KMS-11 (cell line): Measurements from ENCODE around the gene KLF3.

ENCODE experiments used
- H2AFZ ChIP-seq: fragments of 200-600 bp; sonication (generic); 2 replicates; pipeline ENCODE4 v1.6.1; 2016; ENCODE audit warnings: antibody characterized with exemption, mixed run types, low read depth
- H3K27ac ChIP-seq: fragments of 200-600 bp; sonication (generic); 2 replicates; pipeline ENCODE4 v1.6.1; 2016; ENCODE audit warnings: mild to moderate bottlenecking, mixed run types
- H3K27me3 ChIP-seq: fragments of 200-600 bp; sonication (generic); 2 replicates; pipeline ENCODE4 v1.6.1; 2017; ENCODE audit warnings: mild to moderate bottlenecking, low read depth, mixed run types, moderate library complexity; ENCODE audit not compliant: insufficient read depth
- H3K36me3 ChIP-seq: fragments of 200-600 bp; sonication (generic); 2 replicates; pipeline ENCODE4 v1.6.1; 2017; ENCODE audit warnings: mild to moderate bottlenecking, mixed run types; ENCODE audit not compliant: insufficient read depth
- H3K4me1 ChIP-seq: fragments of 200-600 bp; sonication (generic); 2 replicates; pipeline ENCODE4 v1.6.1; 2016; ENCODE audit warnings: mild to moderate bottlenecking, low read depth, mixed run types; ENCODE audit not compliant: poor library complexity, severe bottlenecking
- H3K4me2 ChIP-seq: fragments of 200-600 bp; sonication (generic); 2 replicates; pipeline ENCODE4 v1.7.0; 2016; ENCODE audit warnings: mild to moderate bottlenecking, mixed run types
- H3K4me3 ChIP-seq: fragments of 200-600 bp; sonication (generic); IDR thresholded peaks from 2 replicates; pipeline ENCODE4 v1.6.1; 2017; ENCODE audit warnings: low read depth, low read length, mixed read lengths; ENCODE audit not compliant: insufficient read depth
- H3K79me2 ChIP-seq: fragments of 200-600 bp; sonication (generic); 2 replicates; pipeline ENCODE4 v1.6.1; 2016; ENCODE audit warnings: low read depth, mixed run types; ENCODE audit not compliant: insufficient read depth
- H3K9ac ChIP-seq: fragments of 200-600 bp; sonication (generic); 2 replicates; pipeline ENCODE4 v1.6.1; 2016; ENCODE audit warnings: mild to moderate bottlenecking, mixed run types
- H4K20me1 ChIP-seq: fragments of 200-600 bp; sonication (generic); 2 replicates; pipeline ENCODE4 v1.6.1; 2016; ENCODE audit warnings: mild to moderate bottlenecking, mixed run types; ENCODE audit not compliant: insufficient read depth
- TF ChIP-seq, protein P1 (sequence below): fragments of 200-600 bp; sonication (generic); conservative IDR thresholded peaks from 2 replicates; pipeline ENCODE4 v1.6.1; 2017; ENCODE audit warnings: low read depth, mild to moderate bottlenecking, antibody characterized with exemption, low read length, moderate library complexity, mixed read lengths

KLF3 gene

GRCh38 chr4:38662522-38663089 lies 1.4 kb upstream of the KLF3 start:
- Histone ChIP-seq H3K27me3 (no peaks in the 10 kb centered on the region), H3K27ac (no peak overlapping the region; the same call in 1 of the 2 replicates), H2AFZ (peak overlapping the region; percentile 52; the same call in 1 of the 2 replicates), H3K4me1 (peaks cover 26% of the 10 kb centered on the region), H3K36me3 (no peaks in the 10 kb centered on the region), H3K4me2 (peak overlapping the region; percentile 46), H3K79me2 (0 out of 2 replicates have a peak, but pooled peaks cover 2% of the 10 kb centered on the region), H3K9ac (peak overlapping the region; percentile 61; the same call in 1 of the 2 replicates), H3K4me3 (no peak overlapping the region), H4K20me1 (no peaks in the 10 kb centered on the region)
- TF ChIP-seq, protein P1, sequence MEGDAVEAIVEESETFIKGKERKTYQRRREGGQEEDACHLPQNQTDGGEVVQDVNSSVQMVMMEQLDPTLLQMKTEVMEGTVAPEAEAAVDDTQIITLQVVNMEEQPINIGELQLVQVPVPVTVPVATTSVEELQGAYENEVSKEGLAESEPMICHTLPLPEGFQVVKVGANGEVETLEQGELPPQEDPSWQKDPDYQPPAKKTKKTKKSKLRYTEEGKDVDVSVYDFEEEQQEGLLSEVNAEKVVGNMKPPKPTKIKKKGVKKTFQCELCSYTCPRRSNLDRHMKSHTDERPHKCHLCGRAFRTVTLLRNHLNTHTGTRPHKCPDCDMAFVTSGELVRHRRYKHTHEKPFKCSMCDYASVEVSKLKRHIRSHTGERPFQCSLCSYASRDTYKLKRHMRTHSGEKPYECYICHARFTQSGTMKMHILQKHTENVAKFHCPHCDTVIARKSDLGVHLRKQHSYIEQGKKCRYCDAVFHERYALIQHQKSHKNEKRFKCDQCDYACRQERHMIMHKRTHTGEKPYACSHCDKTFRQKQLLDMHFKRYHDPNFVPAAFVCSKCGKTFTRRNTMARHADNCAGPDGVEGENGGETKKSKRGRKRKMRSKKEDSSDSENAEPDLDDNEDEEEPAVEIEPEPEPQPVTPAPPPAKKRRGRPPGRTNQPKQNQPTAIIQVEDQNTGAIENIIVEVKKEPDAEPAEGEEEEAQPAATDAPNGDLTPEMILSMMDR, result no peak

DNA sequence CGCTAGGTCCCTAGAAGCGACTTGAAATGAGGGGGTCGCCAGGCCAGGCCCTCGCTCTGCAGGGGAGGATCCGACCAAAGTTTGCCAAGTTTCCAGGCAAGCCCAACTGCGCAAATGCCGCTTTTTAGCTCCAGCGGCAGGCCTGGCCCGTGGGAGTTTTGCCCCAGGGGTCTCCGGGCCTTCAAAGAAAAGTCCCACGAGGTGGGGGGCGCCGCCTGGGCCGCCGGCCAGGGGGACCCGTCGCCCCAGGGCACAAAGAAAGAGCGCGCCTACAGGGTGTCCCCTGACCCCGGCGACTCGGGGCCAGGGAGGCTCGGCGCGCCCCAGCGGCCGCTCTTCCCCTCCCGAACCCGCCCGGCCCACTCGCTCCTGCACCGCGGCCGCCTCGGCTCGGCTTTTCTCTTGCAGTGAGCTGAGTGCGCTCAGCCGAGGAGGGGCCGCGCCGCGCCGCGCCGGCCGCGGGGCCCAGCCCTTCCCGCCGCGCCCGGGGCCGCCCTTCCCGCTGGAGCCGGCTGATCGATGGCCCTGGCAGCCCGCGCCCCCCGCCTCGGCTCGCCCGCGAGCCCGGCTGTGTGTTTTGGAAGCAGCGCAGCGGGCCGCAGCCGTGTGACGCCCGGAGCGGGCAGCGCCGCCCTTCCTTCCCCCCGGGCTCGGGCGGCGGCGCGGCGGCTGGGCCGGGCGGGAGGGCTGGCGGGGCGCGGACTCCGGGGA lies 754 bp upstream of the KLF3 start:
- H3K4me2 ChIP-seq, result peak overlapping the region; percentile 46
- 0 out of 2 replicates have a peak, but pooled peaks cover 5% of the 10 kb centered on the region for H3K79me2 ChIP-seq
- no peak overlapping the region for H3K4me3 ChIP-seq
- H3K4me1 ChIP-seq, result peaks cover 32% of the 10 kb centered on the region
- TF ChIP-seq, protein P1, result no peak
- H3K36me3 ChIP-seq, result no peaks in the 10 kb centered on the region
- H4K20me1 ChIP-seq, result no peaks in the 10 kb centered on the region
- peak overlapping the region; percentile 61; the same call in 1 of the 2 replicates for H3K9ac ChIP-seq
- H2AFZ ChIP-seq, result peak overlapping the region; percentile 52; the same call in 1 of the 2 replicates
- H3K27me3 ChIP-seq, result no peaks in the 10 kb centered on the region
- no peak overlapping the region; the same call in 1 of the 2 replicates for H3K27ac ChIP-seq

GRCh38 chr4:38664706-38665401 lies 855 bp downstream of the KLF3 start:
- Histone ChIP-seq H3K4me1 (peaks cover 36% of the 10 kb centered on the region), H3K9ac (peak overlapping the region; percentile 76), H4K20me1 (no peaks in the 10 kb centered on the region), H2AFZ (peak overlapping the region; percentile 49; the same call in 1 of the 2 replicates), H3K4me3 (peak overlapping the region; percentile 47), H3K79me2 (peaks cover 11% of the 10 kb centered on the region; the same call in 1 of the 2 replicates), H3K4me2 (peak overlapping the region; percentile 56), H3K27ac (peak overlapping the region; percentile 32; the same call in 1 of the 2 replicates), H3K36me3 (no peaks in the 10 kb centered on the region), H3K27me3 (no peaks in the 10 kb centered on the region)
- TF ChIP-seq, protein P1, result no peak

DNA sequence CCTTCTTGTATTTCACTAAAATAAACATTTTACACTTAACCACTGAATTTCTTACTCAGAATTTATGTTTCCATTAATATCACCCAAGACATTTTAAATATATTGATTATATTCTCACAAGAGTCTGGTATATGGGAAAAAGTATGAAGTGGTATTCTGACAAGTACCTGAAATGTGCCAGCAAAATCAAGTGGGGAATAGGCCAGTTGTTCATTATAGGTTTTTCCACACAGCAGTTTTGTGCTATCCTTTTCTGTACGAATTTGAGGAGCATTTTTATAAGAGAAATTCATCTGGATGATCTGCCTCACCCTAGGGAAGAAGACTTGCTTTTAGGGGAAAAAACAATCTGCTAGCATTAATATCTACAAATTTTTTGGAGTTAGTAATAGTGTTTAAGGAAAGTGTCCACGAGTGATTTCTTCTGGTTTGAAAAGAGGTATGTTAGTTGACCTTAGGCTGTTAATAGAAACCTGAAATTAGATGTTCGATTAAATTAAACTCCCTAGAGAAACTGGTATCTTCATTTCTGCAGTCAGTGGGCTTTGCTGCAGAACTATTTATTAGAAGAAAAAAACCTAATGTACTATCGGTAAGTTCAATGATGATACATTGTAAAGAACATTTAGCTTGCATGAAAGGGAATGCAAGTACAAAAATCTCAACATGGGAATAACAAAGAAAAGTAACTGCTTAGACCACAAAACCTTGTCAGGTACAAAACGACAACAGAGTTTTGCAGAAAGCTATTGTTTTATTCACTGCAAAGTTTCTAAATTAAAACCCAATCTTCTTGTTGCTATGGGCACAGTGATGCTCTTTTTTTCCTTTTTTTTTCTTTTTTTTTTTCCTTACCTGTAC lies 1.8 kb downstream of the KLF3 start:
- H3K9ac ChIP-seq, result no peak overlapping the region
- H2AFZ ChIP-seq, result no peak overlapping the region
- H3K4me1 ChIP-seq, result peaks cover 36% of the 10 kb centered on the region
- no peak overlapping the region for H3K4me3 ChIP-seq
- H3K79me2 ChIP-seq, result peaks cover 11% of the 10 kb centered on the region; the same call in 1 of the 2 replicates
- peak overlapping the region; percentile 56 for H3K4me2 ChIP-seq
- TF ChIP-seq, protein P1, result no peak
- H3K36me3 ChIP-seq, result no peaks in the 10 kb centered on the region
- H4K20me1 ChIP-seq, result no peaks in the 10 kb centered on the region
- H3K27me3 ChIP-seq, result no peaks in the 10 kb centered on the region
- H3K27ac ChIP-seq, result no peak overlapping the region
